Stomach (tissue), 9 donors: ENCODE data around the gene ANLN. TPM values are rescaled to one million over a fixed set of nuclear protein-coding genes. Genes with fewer than 3 reads are reported as not detected.

ENCODE experiments used
- DNase-seq, 2 donors: peaks; one replicate each; pipeline versions ENCODE4 v3.0.0 to v3.0.0-alpha.2; 2013 to 2019
- H3K27ac ChIP-seq, 5 donors: fragments of 200-600 bp in 4 of 5; sonication (generic) in 4 of 5; one replicate each; pipeline ENCODE4 v1.5.1; 2013 to 2019; ENCODE audit warnings: mild to moderate bottlenecking in 1 of 5, moderate library complexity in 1 of 5
- H3K27me3 ChIP-seq, 3 donors: fragments of 200-600 bp; sonication (generic); one replicate each; pipeline ENCODE4 v1.5.1; 2017 to 2019; ENCODE audit warnings: mixed run types in 1 of 3
- H3K36me3 ChIP-seq, 4 donors: fragments of 200-600 bp; sonication (generic); 1 replicate in 3 of 4; 2 replicates in 1 of 4; pipeline ENCODE4 v1.5.1; 2016 to 2019
- H3K4me1 ChIP-seq, 4 donors: fragments of 200-600 bp; sonication (generic); one replicate each; pipeline ENCODE4 v1.5.1; 2016 to 2019
- H3K4me3 ChIP-seq, 4 donors: fragments of 200-600 bp; sonication (generic) in 3 of 4; one replicate each; pipeline ENCODE4 v1.5.1; 2016 to 2019; ENCODE audit warnings: mild to moderate bottlenecking in 1 of 4
- H3K9me3 ChIP-seq, 4 donors: fragments of 200-600 bp; sonication (generic); one replicate each; pipeline ENCODE4 v1.5.1; 2016 to 2019
- CTCF ChIP-seq, 7 experiments: fragments of 450-650 bp in 4 of 7; fragments of 200-600 bp in 3 of 7; sonication (generic) in 3 of 7; IDR thresholded peaks; one replicate each; pipeline ENCODE4 v1.5.1; 2016 to 2019; ENCODE audit warnings: antibody characterized with exemption in 7 of 7, control low read depth in 2 of 7, mild to moderate bottlenecking in 1 of 7
- EP300 ChIP-seq: sonication (generic); formaldehyde crosslinking; IDR thresholded peaks from one replicate; pipeline ENCODE4 v1.6.1; 2017; ENCODE audit warnings: antibody characterized with exemption
- POLR2A ChIP-seq, 4 donors: fragments of 450-650 bp; IDR thresholded peaks; one replicate each; pipeline ENCODE4 v1.6.1; 2016; ENCODE audit warnings: antibody characterized with exemption in 4 of 4, control low read depth in 2 of 4, mild to moderate bottlenecking in 1 of 4, moderate library complexity in 1 of 4
- POLR2AphosphoS5 ChIP-seq, 3 donors: sonication (generic); formaldehyde crosslinking; IDR thresholded peaks; one replicate each; pipeline ENCODE4 v1.6.1; 2016; ENCODE audit warnings: antibody characterized with exemption in 3 of 3
- WGBS, 5 donors: extraction: QIAGEN DNeasy Blood & Tissue Kit in 3 of 5; methylation state at CpG; one replicate each; pipeline versions ENCODE4 v1.1.5 to v1.1.7; 2013 to 2018; 5-methylcytosine and 5-hydroxymethylcytosine counted together
- intact Hi-C: fragments of 100-400 bp; cut with DNase I; formaldehyde crosslinking; loops from one replicate; pipeline ENCODE4 v1.15.1; 2023; ENCODE audit warnings: low total_unique reads
- polyA plus RNA-seq, 3 donors: library from polyadenylated mRNA; stranded (reverse); fragments of 200-250 nt; gene quantifications; one replicate each; pipeline ENCODE4 v1.2.3, GENCODE V29; 2013
- total RNA-seq, 5 donors: library from RNA; depleted of rRNA; stranded (reverse); fragments of >200 nt; gene quantifications; one replicate each; pipeline versions ENCODE4 v1.1.0 to v1.2.3, GENCODE V29; 2014 to 2016
- donor health status: healthy with polysubstance abuse.
- donor health status: Bipolar disorder and iron deficiency.
- donor health status: healthy.

The ANLN gene
- total and polyA plus RNA-seq, 8 donors: 3.5 to 25.2 (median 12.6) TPM

GRCh38 chr7:36403452-36403851, 13.8 kb downstream of the ANLN start:
- 96 to 99% (median 97%) methylated on average over 7 of the region's 7 CpGs for WGBS, 5 donors
- intact Hi-C loops: no loop called here
- Histone ChIP-seq H3K27ac (no peak overlapping the region), H3K4me3 (no peak overlapping the region), H3K4me1 (no peaks in the 10 kb centered on the region), H3K9me3 (no peaks in the 10 kb centered on the region), H3K36me3 (no peaks in the 10 kb centered on the region), H3K27me3 (no peaks in the 10 kb centered on the region)
- no peak for DNase-seq
- TF ChIP-seq EP300 (no peak), CTCF (IDR thresholded peaks at IDR 0.05) (no peak), POLR2A (IDR thresholded peaks at IDR 0.05) (no peak), POLR2AphosphoS5 (IDR thresholded peaks at IDR 0.05) (no peak)

GRCh38 chr7:36404639-36405408, 15.2 kb downstream of the ANLN start:
- no peak for DNase-seq
- peak overlapping the region in 1 of 4 donors; percentile 27 for H3K4me3 ChIP-seq
- TF ChIP-seq POLR2A (IDR thresholded peaks at IDR 0.05) (no peak), POLR2AphosphoS5 (IDR thresholded peaks at IDR 0.05) (no peak), CTCF (IDR thresholded peaks at IDR 0.05) (no peak), EP300 (no peak)
- H3K27ac ChIP-seq: no peak overlapping the region
- 65 to 75% (median 68%) methylated on average over 7 of the region's 7 CpGs for WGBS, 5 donors
- no peaks in the 10 kb centered on the region for H3K27me3 ChIP-seq
- no peaks in the 10 kb centered on the region for H3K4me1 ChIP-seq
- H3K36me3 ChIP-seq: no peaks in the 10 kb centered on the region
- intact Hi-C loops: no loop called here
- H3K9me3 ChIP-seq: no peaks in the 10 kb centered on the region

- H3K4me1 ChIP-seq: no peaks in the 10 kb centered on the region
- peaks cover 0 to 2% (median 0%) of the 10 kb centered on the region in 4 donors for H3K36me3 ChIP-seq
- no peak for DNase-seq
- H3K27ac ChIP-seq: no peak overlapping the region
- intact Hi-C loops: no loop called here
- WGBS, 5 donors: 95 to 97% (median 96%) methylated on average over 1 of the region's 1 CpG
- TF ChIP-seq POLR2AphosphoS5 (IDR thresholded peaks at IDR 0.05) (no peak), POLR2A (IDR thresholded peaks at IDR 0.05) (no peak), CTCF (IDR thresholded peaks at IDR 0.05) (no peak), EP300 (no peak)
- H3K4me3 ChIP-seq: no peak overlapping the region
- H3K27me3 ChIP-seq: no peaks in the 10 kb centered on the region
- no peaks in the 10 kb centered on the region for H3K9me3 ChIP-seq
Observed at GRCh38 chr7:36405409-36405803, 15.7 kb downstream of the ANLN start.

- Histone ChIP-seq H3K27ac (no peak overlapping the region), H3K9me3 (no peaks in the 10 kb centered on the region), H3K27me3 (no peaks in the 10 kb centered on the region), H3K4me1 (no peaks in the 10 kb centered on the region), H3K36me3 (peaks cover 0 to 5% (median 0%) of the 10 kb centered on the region in 4 donors), H3K4me3 (no peak overlapping the region)
- no peak for DNase-seq
- intact Hi-C loops: no loop called here
- TF ChIP-seq POLR2A (IDR thresholded peaks at IDR 0.05) (no peak), POLR2AphosphoS5 (IDR thresholded peaks at IDR 0.05) (no peak), CTCF (IDR thresholded peaks at IDR 0.05) (no peak), EP300 (no peak)
- 81 to 91% (median 90%) methylated on average over 5 of the region's 5 CpGs for WGBS, 5 donors
Observed at GRCh38 chr7:36406156-36406555, 16.5 kb downstream of the ANLN start.
